ENCODE results near the gene ABCB1.

DNA sequence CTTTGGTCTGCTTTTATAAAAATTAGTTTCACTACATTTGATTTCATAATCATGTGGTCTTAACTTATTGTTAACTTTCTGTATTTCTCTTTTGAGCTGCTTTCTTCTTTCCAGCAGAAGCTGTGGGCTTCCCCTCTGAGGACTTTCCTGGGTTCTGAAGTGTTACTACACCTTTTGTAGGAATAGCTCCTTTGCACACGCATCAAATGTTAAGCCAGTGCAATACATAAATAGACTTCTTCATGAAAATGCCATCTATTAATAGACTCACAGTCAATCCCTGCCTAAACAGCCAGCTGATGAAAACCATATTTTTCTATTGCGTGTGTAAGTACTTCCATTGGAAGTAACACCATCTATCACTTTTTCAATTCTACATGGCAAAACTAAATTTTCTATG is 126.7 kb downstream of the ABCB1 start:
- TF ChIP-seq, protein P1, sequence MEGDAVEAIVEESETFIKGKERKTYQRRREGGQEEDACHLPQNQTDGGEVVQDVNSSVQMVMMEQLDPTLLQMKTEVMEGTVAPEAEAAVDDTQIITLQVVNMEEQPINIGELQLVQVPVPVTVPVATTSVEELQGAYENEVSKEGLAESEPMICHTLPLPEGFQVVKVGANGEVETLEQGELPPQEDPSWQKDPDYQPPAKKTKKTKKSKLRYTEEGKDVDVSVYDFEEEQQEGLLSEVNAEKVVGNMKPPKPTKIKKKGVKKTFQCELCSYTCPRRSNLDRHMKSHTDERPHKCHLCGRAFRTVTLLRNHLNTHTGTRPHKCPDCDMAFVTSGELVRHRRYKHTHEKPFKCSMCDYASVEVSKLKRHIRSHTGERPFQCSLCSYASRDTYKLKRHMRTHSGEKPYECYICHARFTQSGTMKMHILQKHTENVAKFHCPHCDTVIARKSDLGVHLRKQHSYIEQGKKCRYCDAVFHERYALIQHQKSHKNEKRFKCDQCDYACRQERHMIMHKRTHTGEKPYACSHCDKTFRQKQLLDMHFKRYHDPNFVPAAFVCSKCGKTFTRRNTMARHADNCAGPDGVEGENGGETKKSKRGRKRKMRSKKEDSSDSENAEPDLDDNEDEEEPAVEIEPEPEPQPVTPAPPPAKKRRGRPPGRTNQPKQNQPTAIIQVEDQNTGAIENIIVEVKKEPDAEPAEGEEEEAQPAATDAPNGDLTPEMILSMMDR (IDR thresholded peaks at IDR 0.05; ENCODE audit: low read depth, low read length) = no peak
- TF ChIP-seq EZH2phosphoT487 (IDR thresholded peaks at IDR 0.05; ENCODE audit: low read depth) = no peak
